Lung microvascular endothelial cell (primary cell): ENCODE measurements around the gene CABP1. TPM values are rescaled to one million over a fixed set of nuclear protein-coding genes. Genes with fewer than 3 reads are reported as not detected.
A peak's percentile ranks its signal among the peaks of the same experiment; 100 is the strongest.

Experiments used
- DNase-seq, 2 donors: peaks; one replicate each; pipeline versions ENCODE4 v3.0.0 to v3.0.0-alpha.2; 2010; ENCODE audit warnings: low read depth in 2 of 2
- total RNA-seq: library from RNA; depleted of rRNA; stranded (reverse); fragments of >200 nt; gene quantifications from 2 replicates; pipeline ENCODE4 v1.2.1, GENCODE V29; 2014

CABP1 gene
- total RNA-seq, 1 donor from 2014 or later = not detected

- DNase-seq = no peak
Measured at GRCh38 chr12:120690978-120691377, 50.6 kb downstream of the CABP1 start.

DNA sequence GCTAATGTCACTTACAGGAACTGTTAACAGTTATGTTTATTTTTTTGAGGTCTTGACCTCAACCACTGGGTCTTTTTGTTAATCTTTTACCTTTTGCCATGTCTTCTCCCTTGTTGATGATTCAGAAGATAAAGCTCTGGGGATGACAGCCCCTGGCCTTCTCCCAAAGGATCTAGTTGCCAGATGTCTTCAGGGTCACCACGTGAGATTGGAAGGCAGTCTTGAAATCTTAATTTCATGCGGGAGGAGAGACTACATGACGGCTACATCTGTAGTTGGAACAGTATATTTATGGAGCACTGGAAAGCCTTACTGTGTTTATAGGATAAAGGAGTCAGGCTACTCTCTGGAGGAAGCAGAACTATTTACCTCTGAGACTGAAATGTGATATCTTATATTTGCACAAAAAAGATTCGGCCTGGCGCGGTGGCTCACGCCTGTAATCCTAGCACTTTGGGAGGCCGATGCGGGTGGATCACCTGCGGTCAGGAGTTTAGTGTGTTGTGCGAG lies 52.2 kb downstream of the CABP1 start:
- peak in 1 of 2 donors; percentile 46 for DNase-seq

DNA sequence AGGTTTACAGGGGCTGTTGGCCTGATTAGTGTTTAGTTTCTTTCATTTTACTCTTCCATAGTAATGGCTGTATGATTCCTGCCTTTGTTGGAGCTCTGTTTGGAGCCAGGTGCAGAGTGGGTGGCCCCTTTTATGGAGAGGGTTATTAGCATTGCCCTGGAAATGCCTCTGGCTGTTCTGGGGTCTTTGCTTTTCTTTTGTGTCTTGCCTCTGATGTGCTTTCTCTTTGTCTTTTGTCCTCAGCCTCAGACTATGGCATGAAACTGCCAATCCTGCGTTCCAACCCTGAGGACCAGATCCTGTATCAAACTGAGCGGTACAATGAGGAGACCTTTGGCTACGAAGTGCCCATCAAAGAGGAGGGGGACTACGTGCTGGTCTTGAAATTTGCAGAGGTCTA lies 53.4 kb downstream of the CABP1 start:
- no peak for DNase-seq

DNA sequence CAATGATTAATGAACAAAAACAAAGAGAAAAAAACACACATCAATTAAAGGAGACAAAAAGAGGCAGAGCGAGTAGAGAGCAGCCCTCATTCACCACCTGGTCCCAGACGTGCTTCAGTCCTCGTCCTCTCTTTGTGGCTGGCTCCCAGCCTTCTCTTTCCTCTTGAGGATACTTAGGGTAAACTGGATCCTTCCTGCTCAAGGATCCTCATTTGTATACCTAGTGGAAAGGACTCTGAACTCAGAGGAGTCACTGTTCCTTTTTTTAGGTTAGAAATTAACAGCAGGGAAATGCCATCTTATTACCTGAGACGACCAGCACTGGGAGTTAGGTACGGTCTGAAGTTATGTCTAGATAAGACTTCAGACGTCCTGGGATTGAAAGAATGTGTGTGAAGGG lies 56.2 kb downstream of the CABP1 start:
- DNase-seq = no peak

DNA sequence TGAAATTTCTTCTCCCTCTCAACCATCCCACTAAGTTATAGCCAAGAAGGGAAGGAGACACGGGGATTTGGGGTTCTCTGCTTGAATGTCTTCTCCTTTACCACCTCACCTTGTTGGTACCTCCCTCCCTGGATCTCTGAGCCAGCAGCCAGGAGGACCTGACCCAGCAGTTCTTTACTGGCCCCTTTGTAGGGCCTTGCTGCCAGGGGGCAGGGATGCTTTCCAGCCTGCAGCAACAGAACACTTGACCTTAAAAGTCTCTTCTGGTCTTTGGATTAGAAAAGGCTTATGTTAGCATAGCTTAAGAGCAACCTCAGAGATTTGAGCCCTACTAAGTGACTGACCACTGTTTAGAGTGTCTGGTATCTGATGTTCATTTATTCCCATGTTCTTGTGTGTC lies 56.9 kb downstream of the CABP1 start:
- DNase-seq = no peak

GRCh38 chr12:120698665-120699064 lies 58.2 kb downstream of the CABP1 start:
- peak in 1 of 2 donors; percentile 72 for DNase-seq

DNA sequence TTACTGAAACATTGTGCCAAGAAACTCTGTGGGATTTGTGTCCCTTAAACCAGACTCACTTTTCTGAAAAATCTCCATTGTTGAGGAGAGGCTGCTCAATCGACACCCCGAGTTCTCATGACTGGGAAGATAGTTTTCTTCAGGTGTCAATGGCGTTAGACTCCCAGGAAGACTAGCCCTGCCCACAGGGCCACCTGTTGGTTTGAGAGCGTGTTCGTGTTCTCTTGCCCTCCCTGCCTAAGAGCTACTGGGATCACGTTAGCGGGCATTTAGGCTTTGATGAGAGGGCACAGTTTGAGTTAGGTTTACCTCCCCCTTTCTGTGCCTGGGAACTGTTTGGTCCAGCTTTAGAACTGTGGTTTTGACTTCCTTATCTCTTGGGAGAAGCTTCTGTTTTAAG lies 59.1 kb downstream of the CABP1 start:
- DNase-seq = no peak

DNA sequence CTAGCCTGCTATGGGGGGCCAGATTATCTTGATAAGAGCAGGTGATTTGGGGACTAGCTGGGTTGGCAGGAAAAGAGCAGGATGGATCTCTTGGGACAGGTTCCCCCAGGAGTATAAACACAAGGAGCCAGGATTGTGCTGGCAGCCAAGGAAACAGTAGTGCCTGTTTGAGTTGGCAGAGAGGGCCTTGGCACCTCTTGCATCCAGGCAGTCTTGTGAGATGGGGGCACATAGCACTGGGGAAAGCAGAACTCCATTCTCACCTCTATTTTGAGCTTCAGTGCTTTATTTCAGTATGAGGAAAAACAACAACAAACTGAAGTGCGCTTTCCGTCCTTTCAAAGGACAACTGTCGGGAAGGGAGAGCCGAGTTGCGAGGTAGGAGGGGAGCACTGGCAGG lies 60.5 kb downstream of the CABP1 start:
- no peak for DNase-seq

- DNase-seq = no peak
Measured at GRCh38 chr12:120702637-120703036, 62.2 kb downstream of the CABP1 start.

DNA sequence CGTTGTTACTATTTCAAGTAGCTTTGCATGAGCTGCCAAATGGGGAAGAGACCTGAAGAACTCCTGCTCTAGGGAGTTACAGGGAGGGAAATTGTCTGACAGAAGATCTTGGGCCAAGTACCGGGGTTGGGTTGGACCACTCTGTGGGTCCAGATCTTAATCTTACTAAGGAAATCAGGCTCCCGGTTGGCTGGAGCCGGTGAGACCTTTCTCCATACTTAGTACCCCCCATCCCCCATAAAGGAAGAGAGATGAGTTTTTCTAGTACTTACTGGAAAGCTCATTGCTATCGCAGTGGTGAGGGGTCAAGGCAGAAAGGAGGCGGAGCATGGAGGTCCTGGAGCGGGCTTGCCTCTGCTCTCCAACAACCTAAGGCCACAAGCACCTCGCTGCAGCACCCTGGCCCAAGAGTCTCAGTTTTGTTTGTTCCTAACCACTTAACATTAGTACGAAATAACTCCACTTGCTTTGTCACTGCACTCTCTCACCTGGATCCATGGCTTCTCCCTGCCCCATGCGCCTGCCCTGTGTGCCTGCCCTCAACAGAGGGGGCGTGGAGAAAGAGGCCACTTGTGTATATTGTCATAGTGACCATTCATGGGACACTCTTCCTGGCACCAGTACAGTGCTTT lies 63.0 kb downstream of the CABP1 start:
- no peak for DNase-seq

DNA sequence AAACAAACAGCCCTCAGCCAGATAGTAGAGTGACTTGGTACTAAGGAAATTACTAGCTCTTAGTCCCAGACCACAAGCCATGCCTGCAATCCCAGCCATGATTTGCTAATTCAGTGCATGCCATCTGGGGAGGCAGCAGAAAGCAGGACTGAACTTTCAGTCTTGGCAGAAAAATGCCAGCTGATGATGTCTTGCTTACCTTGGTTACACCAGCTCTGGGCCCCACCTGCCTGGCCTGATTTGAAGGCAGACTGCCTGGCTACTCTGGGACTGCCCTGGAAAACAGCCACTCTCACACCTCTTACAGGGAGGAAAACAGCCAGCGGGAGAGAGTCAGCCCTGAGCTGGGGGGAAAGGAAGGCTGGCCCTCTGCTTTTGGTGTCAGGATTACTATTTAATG lies 65.2 kb downstream of the CABP1 start:
- no peak for DNase-seq

GRCh38 chr12:120706029-120706428 lies 65.6 kb downstream of the CABP1 start:
- no peak for DNase-seq

DNA sequence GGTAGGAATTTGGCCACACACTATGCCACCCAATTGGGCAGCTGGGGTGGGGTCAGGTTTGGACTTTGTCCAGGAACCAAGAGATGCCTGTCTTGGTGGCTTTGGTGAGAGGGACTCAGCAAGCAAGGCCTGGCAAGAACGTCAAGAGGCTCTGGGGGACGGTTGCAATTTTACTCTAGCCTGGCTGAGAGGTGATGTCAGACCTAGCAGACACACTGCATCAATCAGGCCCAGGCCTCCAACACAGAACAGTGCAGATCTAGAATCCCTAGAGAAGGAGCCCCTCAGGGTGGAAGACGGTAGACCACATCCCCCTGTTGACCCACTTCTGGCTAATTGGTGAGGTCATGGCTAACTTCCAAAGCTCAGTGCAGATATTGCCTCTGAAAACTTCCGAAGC lies 68.2 kb downstream of the CABP1 start:
- no peak for DNase-seq

GRCh38 chr12:120710031-120710804 lies 69.8 kb downstream of the CABP1 start, which contains the start of gene UNC119B:
Gene UNC119B (plus strand): TSS chr12:120710458. CDS start chr12:120710475, 17 bp downstream.
- DNase-seq = peak; percentile 59 to 61

DNA sequence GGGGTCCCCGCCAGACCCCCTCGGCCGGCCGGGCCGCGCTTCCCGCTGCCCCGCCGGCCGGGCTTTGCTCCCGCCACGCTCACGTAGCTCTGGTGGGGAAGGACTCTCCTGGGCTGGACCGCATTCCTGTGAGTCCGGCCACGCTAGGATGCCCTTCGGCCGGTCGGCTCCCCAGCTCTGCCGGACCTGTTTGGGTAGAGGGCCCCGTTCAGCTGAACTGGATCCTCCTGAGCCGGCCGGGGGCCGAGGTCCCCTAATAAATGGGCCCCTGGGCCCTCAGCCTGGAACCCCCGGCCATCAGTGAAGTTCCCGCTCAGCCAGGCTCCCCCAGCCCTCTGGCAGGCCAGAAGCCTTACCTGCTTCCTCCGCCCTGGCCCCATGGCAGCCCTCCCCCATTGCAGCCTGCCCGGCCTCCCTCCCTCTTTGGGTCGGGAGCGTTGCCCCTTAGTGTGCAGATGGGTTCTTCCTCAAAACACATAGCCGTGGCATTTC lies 70.4 kb downstream of the CABP1 start:
- DNase-seq = no peak

- DNase-seq = no peak
Measured at GRCh38 chr12:120711411-120711810, 71.0 kb downstream of the CABP1 start.

DNA sequence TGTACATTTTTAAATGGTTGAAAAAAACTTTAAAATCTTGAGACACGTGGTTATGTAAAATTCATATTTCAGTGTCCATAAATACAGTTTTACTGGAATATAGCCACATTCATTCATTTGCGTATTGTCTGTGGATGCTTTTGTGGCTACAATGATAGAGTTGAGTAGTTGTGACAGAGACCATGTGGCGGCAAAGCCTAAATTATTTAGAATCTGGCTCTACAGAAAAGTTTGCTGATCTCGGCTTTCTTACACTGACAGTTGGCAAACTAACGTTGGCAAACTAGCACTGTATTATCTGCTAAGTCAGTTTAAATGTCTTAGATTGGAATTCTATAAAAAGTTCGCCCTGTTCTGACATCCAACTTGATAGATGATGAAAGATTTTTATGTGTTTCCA lies 72.2 kb downstream of the CABP1 start:
- DNase-seq = no peak

DNA sequence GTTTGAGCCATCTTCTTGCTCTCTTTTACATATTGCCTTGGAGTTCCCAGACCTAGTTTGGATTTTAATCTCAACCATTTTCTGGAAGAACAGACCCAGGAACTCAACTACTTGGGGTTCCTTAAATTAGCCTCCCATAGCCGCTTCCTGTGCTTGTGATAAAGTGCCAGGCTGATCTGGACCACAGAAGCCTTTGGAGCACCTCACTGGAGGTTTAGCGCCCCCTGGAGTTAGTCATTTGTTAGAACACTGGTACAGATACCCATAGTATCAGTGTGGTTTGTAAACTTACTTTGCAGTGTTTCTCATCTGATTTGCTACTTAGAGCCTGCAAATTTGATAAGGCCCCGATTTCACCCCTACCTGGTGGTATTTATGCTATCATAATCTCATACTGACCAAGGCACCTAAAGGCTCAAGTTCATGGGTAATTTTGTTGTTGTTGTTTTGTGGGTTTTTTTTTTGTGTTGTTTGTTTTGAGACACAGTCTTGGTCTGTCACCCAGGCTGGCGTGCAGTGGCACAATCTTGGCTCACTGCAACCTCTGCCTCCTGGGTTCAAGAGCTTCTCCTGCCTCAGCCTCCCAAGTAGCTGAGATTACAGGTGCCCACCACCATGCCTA lies 73.5 kb downstream of the CABP1 start:
- DNase-seq = peak; percentile 87
